CD4-positive, alpha-beta T cell treated with Interleukin-10 for 1 hour (primary cell): ENCODE measurements around the gene GMEB2.
A peak's percentile ranks its signal among the peaks of the same experiment; 100 is the strongest.
"Not testable (repeated sequence)": the region's sequence is repeated elsewhere in the genome, so short reads cannot be mapped to it uniquely, and the experiment has no call there.

ENCODE experiments used
- DNase-seq: peaks from one replicate; pipeline ENCODE4 v3.0.0-alpha.2; 2020

The GMEB2 gene

GRCh38 chr20:63587256-63587655 lies 39.6 kb downstream of the GMEB2 start:
- no peak for DNase-seq

- no peak for DNase-seq
Measured at GRCh38 chr20:63586797-63587196, 40.1 kb downstream of the GMEB2 start.

GRCh38 chr20:63585616-63586565 lies 41.0 kb downstream of the GMEB2 start:
- DNase-seq = no peak

- DNase-seq = no peak
Measured at GRCh38 chr20:63582382-63583063, 44.4 kb downstream of the GMEB2 start.

- peak; percentile 83 for DNase-seq
Measured at GRCh38 chr20:63580796-63581461, 46.0 kb downstream of the GMEB2 start.

- no peak for DNase-seq
Measured at GRCh38 chr20:63579017-63579694, 47.7 kb downstream of the GMEB2 start.

- DNase-seq = no peak
Measured at GRCh38 chr20:63578224-63579016, 48.5 kb downstream of the GMEB2 start.

- DNase-seq = no peak
Measured at GRCh38 chr20:63577317-63577894, 49.5 kb downstream of the GMEB2 start.

GRCh38 chr20:63576311-63576710 lies 50.6 kb downstream of the GMEB2 start:
- DNase-seq = no peak

GRCh38 chr20:63574829-63575743 lies 51.8 kb downstream of the GMEB2 start:
- DNase-seq = no peak

GRCh38 chr20:63574156-63574828 lies 52.6 kb downstream of the GMEB2 start, which contains the start of gene HELZ2:
Gene HELZ2, minus strand, starts transcription at chr20:63574239. Its CDS starts 1,854 bp downstream, at chr20:63572385.
- peak; percentile 85 for DNase-seq

GRCh38 chr20:63573647-63574131 lies 53.2 kb downstream of the GMEB2 start:
- DNase-seq = no peak

GRCh38 chr20:63572788-63573646 lies 53.9 kb downstream of the GMEB2 start:
- DNase-seq = no peak

GRCh38 chr20:63572071-63572787 lies 54.7 kb downstream of the GMEB2 start:
- no peak for DNase-seq

GRCh38 chr20:63571087-63571478 lies 55.8 kb downstream of the GMEB2 start:
- DNase-seq = not testable (repeated sequence)

GRCh38 chr20:63570281-63571086 lies 56.4 kb downstream of the GMEB2 start:
- no peak for DNase-seq
